GM21529 (cell line): ENCODE results near the gene UBLCP1.
"Not testable (repeated sequence)": the region's sequence is repeated elsewhere in the genome, so short reads cannot be mapped to it uniquely, and the experiment has no call there.

ENCODE experiments used
- ATAC-seq: cut with Tn5 transposase; IDR thresholded peaks from one replicate; pipeline ENCODE4 v1.9.1; 2021; ENCODE audit not compliant: unreplicated experiment

The UBLCP1 gene

DNA sequence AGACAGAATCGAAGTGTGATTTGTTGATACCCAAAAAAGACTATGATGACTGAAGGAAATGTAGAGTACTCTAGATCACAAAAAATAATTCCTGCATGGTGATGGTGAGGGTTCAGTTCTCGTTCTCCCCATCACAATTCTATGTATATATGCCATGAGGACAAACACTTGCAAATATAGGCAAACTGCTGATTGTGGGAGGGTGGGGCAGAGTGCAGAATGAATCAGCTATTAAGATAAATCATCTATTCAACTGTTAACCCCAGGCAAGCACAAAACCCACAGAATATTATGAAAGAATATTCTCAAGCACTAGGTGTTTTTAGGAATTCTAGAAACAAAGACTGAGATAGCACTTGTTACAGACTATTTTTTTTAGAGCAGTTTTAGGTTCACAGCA is 13.9 kb upstream of the UBLCP1 start:
- ATAC-seq, result no peak

GRCh38 chr5:159252195-159252594 is 10.9 kb upstream of the UBLCP1 start:
- ATAC-seq, result no peak

GRCh38 chr5:159257007-159257406 is 6.1 kb upstream of the UBLCP1 start:
- no peak for ATAC-seq

DNA sequence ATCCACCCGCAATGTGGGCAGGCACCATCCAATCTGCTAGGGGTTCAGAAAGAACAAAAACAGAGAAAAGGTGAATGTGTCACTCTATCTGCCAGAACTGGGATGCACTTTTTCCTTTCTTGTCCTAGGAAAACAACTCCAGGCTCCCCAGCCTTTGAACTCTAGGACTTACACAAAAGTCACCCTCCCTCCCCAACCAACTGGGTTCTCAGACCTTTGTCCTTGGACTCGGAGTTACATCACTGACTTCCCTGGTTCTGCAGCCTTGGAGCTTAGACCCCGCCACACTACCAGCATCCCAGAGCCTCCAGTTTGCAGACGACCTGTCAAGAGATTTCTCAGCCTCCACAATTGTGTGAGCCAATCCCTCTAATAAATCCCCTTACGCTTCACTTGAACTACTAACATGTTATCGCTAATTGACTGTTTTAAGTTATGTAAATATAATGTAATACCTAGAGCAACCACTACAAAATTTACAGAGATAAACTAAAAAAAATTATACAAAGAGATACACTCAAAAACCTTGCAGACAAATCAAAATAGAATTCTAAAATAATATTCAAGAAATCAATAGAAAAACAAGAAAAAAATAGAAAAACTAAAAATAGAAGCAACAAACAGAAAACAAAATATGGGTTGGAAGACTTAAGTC is 5.3 kb upstream of the UBLCP1 start:
- no peak for ATAC-seq

GRCh38 chr5:159258361-159258760 is 4.7 kb upstream of the UBLCP1 start:
- ATAC-seq, result no peak

GRCh38 chr5:159260212-159260611 is 2.9 kb upstream of the UBLCP1 start:
- not testable (repeated sequence) for ATAC-seq

DNA sequence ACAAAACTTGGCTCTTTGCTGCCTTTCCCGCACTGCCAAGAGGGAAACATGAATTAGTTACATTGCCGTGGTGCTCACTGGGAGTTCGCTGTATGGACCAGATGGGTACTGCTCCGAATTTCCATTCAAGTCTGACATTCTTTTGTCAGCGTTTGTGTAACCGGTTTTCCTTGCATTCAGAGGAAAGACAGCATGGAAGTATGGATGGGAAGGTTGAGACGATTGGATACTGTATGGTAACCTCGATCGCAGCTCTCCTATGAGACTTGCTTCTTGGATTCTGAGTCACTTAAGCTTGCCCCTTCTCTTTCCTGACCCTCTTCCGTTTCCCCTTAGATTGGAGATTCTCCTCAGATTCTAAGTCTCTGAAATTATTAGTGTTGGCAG is 625 bp upstream of the UBLCP1 start:
- peak; percentile 5 for ATAC-seq

- peak; percentile 14 for ATAC-seq
Measured at GRCh38 chr5:159263569-159263905, 447 bp downstream of the UBLCP1 start.

GRCh38 chr5:159266764-159267163 is 3.7 kb downstream of the UBLCP1 start:
- not testable (repeated sequence) for ATAC-seq

DNA sequence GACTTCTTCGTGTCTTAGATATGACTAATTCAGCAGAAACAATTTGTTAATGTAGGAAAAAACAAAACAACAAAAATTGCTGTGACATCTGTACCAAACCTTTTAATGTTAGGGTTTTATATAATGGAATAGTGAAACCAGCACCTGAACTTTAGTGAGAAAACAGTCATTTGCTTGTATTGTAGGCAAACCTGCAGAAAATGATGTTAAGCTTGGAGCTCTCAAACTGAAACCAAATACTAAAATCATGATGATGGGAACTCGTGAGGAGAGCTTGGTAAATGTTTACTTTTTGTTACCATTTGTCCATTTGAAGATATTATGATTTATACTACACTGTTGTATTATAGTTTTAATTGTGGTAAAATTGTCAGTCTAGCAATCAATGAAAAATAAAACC is 6.6 kb downstream of the UBLCP1 start:
- no peak for ATAC-seq

- ATAC-seq, result no peak
Measured at GRCh38 chr5:159273923-159274322, 10.8 kb downstream of the UBLCP1 start.

- ATAC-seq, result no peak
Measured at GRCh38 chr5:159274676-159275075, 11.6 kb downstream of the UBLCP1 start.

GRCh38 chr5:159286420-159287035 is 23.4 kb downstream of the UBLCP1 start:
- ATAC-seq, result no peak

DNA sequence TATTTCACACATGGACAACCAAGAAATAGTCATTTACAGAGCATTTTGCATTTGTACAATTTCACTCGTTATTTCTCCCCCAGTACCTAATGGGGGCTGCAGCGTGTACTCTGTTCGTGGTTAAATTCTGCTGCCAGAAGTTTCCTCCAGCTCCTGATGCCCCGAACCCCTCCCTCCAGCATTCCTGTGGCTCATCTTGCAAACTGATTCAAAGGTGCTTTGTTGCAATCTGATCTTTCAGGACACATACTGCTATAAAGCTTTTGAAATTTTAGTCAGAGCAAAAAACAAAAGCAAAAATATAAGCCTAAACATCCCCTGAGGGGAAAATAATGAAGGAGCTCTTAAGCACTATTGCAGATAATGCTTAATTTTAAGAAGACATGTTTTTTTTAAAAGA is 27.7 kb downstream of the UBLCP1 start:
- ATAC-seq, result no peak

GRCh38 chr5:159294921-159295320 is 31.8 kb downstream of the UBLCP1 start:
- ATAC-seq, result no peak

GRCh38 chr5:159297300-159297699 is 34.2 kb downstream of the UBLCP1 start:
- ATAC-seq, result not testable (repeated sequence)

DNA sequence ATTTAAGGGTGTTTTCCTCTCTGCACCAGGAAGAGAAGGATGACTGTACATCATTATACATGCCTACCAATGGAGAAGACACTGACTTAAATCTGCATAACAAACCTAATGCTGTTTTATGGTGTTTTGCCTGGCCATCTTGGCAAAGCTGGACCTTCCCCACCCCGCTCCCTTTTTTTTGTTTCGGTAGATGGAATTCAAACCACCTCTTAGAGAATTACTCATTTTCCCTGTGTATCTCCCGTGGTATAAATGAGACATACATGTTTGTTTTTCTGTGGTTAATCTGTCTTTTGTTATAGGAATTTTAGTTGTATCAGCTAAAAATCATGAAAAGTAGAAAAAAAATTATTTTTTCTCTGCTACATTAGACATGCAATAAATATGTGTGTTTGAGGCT is 38.4 kb downstream of the UBLCP1 start:
- ATAC-seq, result no peak

DNA sequence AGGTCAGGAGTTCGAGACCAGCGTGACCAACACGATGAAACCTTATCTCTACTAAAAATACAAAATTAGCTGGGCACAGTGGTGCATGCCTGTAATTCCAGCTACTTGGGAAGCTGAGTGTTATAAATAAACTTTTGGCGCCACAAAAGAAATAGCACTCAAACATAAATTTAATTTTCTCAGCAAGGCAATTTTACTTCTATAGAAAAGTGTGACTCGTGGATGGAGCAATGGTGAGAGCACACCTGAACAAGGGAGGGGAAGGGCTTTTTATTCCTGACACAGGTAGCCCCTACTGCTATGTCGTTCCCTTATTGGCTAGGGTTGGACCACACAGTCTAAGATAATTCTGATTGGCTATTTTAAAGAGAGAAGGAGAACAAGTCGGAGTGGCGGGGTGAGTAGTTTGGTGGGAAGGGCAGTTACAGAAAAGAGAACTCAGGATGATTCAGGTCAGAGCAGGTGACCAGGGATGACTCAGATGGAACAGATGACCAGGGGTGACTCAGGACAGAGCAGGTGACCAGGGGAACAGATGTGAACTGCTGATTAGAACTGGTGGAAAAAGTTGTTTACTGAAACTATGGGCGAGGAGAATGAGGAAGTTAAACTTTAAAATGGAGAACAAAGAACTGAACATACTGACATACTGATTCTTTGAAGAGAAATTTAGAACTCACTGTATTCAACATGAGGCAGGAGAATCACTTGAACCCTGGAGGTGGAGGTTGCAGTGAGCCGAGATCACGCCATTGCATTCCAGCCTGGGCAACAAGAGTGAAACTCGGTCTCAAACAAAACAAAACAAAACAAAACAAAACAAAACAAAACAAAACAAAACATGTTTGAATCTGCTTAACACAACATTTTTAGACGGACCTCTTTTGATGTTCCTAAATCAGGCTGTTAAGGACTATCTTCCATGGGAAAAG is 39.1 kb downstream of the UBLCP1 start:
- not testable (repeated sequence) for ATAC-seq

- ATAC-seq, result no peak
Measured at GRCh38 chr5:159303286-159303685, 40.2 kb downstream of the UBLCP1 start.

DNA sequence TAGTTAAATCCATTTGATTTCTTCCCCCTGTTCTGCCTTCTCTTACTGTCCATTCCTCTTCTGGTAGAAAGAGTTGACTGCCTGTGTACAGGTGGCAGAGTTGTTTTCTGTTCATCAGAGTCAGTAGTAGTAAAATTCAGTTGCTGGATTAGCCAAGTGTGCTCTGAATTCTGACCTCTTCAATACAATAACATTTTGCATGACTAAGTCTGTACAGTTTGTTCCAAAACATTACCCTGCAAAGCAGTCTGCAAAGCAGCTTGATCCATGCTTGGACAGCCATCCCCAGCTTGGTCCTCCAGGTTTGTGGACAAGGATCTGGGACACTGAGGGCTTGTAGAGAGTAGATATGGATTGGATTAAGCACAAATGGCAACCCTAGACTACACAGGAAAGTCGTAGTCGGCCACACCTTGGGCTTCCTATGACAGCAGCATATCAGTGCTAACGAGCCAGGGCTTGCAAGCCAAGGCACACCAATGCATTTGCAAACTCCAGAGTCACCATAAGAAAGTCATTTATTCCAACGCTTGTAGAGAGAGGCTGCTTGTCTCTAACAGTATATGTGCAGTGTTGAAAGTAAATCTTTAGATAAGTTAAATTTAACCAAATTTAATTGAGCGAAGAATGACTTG is 42.0 kb downstream of the UBLCP1 start:
- ATAC-seq, result no peak

DNA sequence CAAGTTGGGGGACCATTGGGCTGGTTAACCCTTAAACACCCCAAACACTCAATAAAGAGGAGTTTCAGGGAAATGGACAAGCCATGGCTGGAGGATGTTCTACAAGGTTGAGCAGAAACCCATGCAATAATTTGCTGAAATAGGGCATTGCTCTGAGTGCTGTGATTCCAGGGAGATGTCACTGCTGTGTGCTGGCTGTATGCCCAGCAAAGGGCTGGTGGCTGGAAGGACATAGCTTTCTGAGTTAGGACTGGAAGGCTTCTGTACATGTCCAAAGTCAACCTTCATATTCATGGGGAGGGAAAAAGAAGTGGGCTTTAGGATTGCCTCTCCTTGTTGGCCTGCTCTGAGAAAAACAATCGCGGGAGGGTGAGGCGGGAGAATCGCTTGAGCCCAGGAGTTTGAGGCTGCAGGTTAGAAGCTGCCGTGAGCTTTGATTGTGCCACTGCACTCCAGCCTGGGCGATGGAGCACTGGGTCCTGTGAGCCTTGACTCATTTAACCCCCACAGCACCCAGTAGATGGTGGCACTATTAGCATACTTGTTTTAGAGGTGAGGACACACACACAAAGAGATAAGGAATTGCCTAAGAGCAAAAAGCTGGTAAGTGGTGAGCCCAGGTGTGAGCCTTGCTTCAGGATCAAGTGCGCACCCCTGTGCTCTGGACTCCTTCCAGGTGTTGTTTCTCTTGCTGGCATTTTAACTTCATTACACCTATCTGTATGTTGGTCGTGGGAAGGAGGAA is 46.8 kb downstream of the UBLCP1 start:
- no peak for ATAC-seq
